ENCODE measurements around the gene SF3B2. TPM values are rescaled to one million over a fixed set of nuclear protein-coding genes. Genes with fewer than 3 reads are reported as not detected.

Gene SF3B2
- total RNA-seq, 1 donor from 2014 or later = 71.8 TPM

DNA sequence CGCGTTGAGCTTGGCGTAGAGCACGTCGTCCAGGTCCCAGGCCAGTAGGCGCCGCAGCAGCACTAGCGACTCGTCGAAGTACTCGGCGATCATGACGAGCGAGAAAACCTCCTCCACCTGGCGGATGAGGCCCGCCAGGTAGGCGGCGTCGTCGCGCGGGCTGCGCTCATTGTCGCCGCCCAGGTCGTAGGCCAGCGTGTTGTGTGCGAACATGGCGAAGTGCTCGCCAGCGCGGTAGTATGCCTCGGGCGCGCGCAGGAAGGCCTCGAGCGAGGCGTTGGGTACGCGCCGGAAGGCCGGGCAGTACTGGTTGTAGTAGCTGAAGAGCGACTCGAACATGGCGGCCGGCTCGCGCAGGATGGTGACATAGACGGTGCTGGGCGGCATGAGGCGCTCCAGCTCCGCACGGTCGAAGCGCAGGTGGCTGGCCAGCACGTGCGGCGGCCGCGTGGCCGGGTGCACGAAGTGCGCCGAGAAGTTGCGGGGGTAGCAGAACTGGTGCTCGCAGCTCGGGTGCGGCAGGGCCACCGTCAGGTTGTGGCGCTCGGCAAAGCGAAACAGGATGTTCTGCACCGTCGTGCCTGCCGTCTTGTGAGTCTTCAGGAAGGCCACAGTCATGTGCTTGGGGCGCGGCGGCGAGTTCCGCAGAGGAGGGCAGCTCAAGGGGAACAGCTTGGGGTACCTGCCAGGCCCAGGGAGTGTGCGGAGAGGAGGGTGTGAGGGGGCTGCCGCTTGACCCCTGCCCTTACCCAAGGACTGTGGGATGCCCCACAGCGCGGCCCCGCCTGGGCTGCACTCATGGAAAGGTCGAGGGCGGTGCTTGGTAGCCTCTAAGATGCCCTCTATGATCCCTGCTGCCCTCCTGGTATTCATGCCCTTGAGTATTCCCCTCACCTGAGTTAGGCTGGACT is 8.9 kb upstream of the SF3B2 start:
- ATAC-seq (no peak), DNase-seq (ENCODE audit: missing footprints) (no peak)
- intact Hi-C loops (cut with DNase I) = no loop called here

DNA sequence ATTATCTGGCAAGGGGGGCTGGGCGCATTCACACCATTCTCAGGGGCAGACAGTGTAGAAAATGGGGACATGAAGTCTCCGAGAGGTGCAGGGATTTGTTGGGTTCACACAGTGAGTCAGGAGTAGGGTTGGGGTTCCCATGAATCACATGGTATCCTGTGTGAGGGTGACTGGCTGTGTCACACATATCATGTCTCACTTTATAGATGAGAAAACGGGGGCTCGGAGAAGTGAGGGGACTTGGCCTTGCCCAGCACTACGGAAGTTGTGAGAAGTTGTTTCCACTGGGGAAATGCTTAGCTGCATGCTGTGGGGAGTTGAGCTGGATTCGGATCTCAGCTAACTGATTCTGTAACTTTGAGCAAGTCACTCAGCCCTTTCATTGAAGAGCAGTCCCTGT is 7.4 kb upstream of the SF3B2 start:
- intact Hi-C loops (cut with DNase I) = no loop called here

GRCh38 chr11:66045177-66045639 is 7.0 kb upstream of the SF3B2 start:
- ATAC-seq (peak; percentile 72), DNase-seq (ENCODE audit: missing footprints) (peak; percentile 87)
- intact Hi-C loops (cut with DNase I) = no loop called here

More for the DNA sequence above, 7.4 kb upstream of the SF3B2 start:
- no peak for DNase-seq (ENCODE audit: missing footprints)
- ATAC-seq = no peak

DNA sequence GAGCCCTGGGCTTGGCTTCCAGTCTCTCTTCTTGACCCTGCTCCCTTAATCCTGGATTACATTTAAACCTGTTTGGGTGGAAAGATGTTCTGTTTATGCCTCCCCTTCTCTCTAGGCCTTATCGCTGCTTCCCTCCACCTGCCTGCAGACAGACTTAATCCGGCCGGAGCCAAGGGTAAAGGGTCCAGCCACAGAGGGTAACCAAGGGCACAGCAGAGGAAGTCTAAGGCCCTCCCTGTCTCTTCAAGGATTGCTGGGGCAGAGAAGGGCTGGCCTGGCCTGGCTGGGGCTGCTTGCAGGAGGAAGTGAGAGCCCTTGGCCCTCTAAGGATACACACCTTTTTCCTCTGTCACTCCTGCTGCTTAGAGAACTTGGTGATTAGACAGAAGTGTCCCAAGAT is 5.3 kb upstream of the SF3B2 start:
- ATAC-seq = no peak
- DNase-seq (ENCODE audit: missing footprints) = no peak
- intact Hi-C loops (cut with DNase I) = no loop called here

GRCh38 chr11:66047541-66048365 is 4.4 kb upstream of the SF3B2 start:
- no peak for ATAC-seq
- no peak for DNase-seq (ENCODE audit: missing footprints)
- intact Hi-C loops (cut with DNase I) = no loop called here

DNA sequence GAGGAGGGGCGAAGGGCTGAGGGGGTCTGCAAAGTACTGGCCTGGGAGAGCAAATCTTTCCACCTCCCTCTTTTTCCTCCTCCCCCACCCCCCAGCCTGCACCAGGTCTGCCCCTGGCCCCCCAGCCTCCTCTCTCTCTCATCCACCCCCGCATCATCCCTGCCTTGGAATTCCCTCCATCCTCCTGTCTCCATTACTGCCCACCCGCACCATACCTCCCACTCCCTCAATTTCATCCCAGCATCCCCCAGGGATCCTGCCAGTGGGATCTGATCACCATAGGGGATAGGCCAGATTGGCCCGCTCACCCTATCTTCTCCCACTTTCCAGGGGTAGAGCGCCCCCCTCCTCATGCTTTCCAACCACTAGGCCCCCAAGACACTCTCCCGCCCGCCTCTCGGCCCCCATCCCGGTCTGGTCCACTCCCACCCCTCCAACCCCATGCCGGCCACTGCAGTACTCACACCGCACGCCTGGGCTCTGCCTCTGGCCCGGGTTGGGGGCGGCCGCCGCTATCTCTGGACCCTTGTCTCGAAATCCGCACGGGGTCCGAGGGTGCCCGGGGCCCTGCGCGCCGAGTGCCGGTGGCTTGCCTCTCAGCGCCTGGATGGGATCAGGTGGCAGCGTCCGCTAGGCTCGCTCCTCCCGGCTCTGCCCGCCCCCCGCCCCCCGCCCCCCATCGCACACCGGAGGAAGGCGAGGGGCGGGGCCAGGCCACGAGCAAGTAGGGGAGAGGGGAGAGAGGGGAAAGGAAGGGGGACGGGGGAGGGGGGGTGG is 3.4 kb upstream of the SF3B2 start, which contains the start of gene GAL3ST3:
Gene GAL3ST3 (minus strand): TSS at position 615 of the 777 bp plus-strand sequence. CDS start 3,746 bp downstream, outside the sequence.
- no peak for ATAC-seq

DNA sequence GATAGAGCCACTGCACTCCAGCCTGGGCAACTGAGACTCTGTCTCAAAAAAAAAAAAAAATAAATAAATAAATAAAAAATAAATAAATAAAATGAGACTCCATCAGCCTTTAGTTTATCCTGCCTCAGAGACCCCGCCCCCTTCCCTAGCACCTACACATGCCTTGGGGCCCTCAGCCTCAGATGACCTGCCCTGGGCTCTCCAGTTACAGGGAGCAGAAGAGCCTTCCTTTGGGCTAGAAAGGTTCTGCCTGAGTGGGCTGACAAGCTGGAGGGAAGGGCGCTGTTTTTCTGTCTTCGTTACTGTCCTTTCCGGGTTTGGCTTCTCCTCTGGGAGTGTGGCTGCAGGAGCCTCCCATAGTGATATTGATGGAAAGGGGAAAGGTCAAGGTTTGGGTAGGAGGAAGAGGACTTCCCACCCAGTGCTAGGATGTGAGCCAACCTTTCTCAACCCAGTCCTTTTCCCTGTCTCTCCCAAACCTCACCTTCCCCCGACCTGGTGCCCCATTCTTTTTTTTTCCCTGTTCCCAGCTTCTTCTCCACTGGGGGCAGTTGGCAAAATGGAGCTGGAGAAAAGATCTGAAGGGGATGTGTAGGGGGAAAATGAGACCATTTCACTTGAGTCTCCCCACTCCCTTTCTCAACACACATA is 1.5 kb upstream of the SF3B2 start:
- no peak for DNase-seq (ENCODE audit: missing footprints)
- intact Hi-C loops (cut with DNase I) = no loop called here
- no peak for ATAC-seq

More for the DNA sequence above, 3.4 kb upstream of the SF3B2 start, which contains the start of gene GAL3ST3:
- intact Hi-C loops (cut with DNase I) = no loop called here
- no peak for DNase-seq (ENCODE audit: missing footprints)

DNA sequence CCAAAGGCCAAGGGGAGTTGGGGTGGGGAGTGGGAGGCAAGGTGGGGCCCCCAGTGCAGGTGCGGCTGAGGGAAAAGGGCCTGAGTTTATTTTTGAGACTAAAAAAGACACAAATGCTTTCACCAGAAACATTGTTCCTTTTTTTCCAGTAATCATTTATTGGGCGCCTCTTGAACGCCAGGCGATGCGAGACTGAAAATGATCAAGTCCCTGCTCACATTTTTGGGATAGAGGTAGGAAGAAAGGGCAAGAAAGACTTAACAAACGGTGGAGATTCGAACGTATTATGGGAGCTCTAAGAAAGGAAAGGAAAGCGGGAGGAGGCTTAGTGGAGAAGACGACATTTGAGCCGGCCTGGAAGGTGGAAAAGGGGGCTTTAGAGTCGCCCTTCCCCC is 796 bp upstream of the SF3B2 start:
- ATAC-seq (no peak), DNase-seq (ENCODE audit: missing footprints) (no peak)
- intact Hi-C loops (cut with DNase I) = no loop called here

DNA sequence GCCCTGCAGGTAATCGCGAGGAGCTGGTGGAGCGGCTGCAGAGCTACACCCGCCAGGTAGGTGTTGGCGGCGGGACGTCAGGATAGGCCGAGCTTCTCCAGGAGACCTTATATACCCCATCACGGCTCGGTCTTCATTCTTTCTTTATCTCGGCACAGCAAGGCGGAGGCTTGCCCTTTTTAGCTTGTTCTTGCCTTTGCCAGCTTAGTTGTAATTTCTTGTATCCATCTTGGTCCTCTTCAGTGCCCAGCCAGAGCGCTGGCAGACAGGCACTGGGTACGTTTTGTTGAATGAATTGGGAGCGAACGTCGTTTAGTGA is 459 bp downstream of the SF3B2 start:
- intact Hi-C loops (cut with DNase I) = no loop called here
- no peak for ATAC-seq
- DNase-seq (ENCODE audit: missing footprints) = no peak

- ATAC-seq = no peak
- intact Hi-C loops (cut with DNase I) = no loop called here
- DNase-seq (ENCODE audit: missing footprints) = no peak
Measured at GRCh38 chr11:66055021-66055420, 2.9 kb downstream of the SF3B2 start.

DNA sequence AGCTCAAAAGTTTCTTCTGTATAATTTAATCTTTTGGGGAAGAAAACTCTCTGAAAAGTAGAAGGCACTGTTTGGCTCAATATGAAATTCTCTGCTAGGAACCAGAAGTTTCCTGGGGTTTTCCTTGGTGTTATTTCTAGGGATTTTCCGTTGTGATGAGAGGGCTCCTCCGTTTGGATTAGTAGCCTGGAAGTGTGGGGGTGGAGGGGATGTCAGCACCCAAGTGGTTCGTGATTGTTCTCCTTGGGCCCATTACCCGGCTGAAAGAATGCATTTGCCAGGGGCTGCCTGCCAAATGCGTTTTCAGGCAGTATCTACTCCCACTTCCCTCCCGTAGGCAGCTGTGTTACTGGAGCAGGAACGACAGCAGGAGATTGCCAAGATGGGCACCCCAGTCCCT is 4.3 kb downstream of the SF3B2 start:
- intact Hi-C loops (cut with DNase I) = no loop called here
- no peak for ATAC-seq

DNA sequence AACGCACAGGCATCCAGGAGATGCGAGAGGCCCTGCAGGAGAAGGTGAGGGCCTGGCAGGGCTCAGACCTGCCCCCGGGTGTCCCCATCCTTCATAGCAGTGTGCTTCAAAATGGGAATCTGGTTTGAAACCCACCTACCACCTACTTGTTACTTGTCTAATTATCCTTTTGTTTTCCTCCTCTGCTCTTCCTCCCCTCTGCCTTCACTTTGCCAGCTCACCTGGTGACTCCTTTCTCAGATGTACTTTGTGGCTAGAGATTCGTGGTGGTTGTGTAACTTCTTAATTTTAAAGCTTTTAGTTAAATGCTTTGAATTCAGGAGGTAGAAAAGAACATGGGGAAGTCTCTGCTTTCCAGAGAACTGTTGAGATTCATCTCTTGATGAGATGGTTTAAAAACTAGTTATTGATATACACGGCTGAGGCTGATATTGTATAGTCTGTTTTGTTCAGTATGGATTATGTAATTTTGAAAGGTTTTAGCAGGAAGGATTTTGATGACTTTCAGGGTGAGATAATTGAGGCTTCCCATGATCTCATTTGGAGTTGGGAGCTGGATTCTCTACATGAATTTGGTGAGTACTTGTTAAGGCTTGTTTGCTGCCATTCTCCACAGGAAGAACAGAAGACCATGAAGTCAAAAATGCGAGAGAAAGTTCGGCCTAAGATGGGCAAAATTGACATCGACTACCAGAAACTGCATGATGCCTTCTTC is 8.0 kb downstream of the SF3B2 start:
- ATAC-seq = no peak

More for the DNA sequence above, 4.3 kb downstream of the SF3B2 start:
- DNase-seq (ENCODE audit: missing footprints) = no peak

DNA sequence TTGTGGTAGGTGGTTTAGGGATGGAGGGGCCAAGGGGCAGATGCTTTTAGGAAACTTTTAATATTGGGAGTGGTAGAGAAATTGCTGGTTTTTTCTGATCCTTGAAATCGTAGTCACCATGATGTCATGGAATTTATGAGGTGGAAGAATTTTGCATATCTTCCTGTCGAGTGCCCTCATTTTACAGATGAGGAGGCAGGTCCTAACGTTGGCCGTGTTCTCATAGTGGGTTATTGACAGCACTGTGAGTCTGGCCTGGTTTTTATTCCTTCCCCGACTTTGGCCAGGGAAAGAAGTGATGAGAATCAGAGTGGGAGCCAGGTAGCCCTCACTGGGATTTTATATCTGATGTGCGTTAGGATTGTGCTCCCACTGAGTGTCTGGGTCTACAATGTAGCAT is 9.1 kb downstream of the SF3B2 start:
- intact Hi-C loops (cut with DNase I) = no loop called here
- ATAC-seq (no peak), DNase-seq (ENCODE audit: missing footprints) (no peak)

More for the DNA sequence above, 8.0 kb downstream of the SF3B2 start:
- intact Hi-C loops (cut with DNase I) = no loop called here
- no peak for DNase-seq (ENCODE audit: missing footprints)

DNA sequence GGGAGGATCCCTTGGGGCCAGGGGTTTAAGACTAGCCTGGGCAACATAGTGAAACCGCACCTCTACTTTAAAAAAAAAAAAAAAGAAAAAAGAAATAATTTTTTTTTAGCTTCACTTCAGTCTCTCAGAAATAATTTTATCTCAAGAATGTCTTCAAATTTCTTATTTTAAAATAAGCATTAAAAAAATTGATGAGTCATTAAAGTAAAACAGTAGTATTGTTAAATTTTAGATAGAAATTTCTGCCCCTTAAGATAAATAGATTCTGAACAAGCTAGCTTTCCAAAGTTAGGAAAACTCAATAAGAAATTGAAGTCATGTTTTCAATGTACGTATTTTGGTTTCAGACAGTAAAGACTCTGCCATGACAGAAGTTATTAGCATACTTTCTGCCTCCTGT is 10.2 kb downstream of the SF3B2 start:
- ATAC-seq = no peak
- intact Hi-C loops (cut with DNase I) = no loop called here
- DNase-seq (ENCODE audit: missing footprints) = no peak

GRCh38 chr11:66063900-66064299 is 11.7 kb downstream of the SF3B2 start:
- intact Hi-C loops (cut with DNase I) = no loop called here
- DNase-seq (ENCODE audit: missing footprints) (no peak), ATAC-seq (no peak)

- intact Hi-C loops (cut with DNase I) = no loop called here
- no peak for DNase-seq (ENCODE audit: missing footprints)
- no peak for ATAC-seq
Measured at GRCh38 chr11:66064571-66064970, 12.4 kb downstream of the SF3B2 start.

GRCh38 chr11:66066751-66067150 is 14.6 kb downstream of the SF3B2 start:
- DNase-seq (ENCODE audit: missing footprints) = no peak
- ATAC-seq = no peak
- intact Hi-C loops (cut with DNase I) = loop anchor here (5.0 kb wide), 1 partner anchor 61 kb away; no protein-coding TSS in a partner anchor

- ATAC-seq = no peak
- DNase-seq (ENCODE audit: missing footprints) = no peak
- intact Hi-C loops (cut with DNase I) = loop anchor here (5.0 kb wide), 1 partner anchor 60 kb away; no protein-coding TSS in a partner anchor
Measured at GRCh38 chr11:66067640-66068039, 15.5 kb downstream of the SF3B2 start.
